ENCODE measurements around the gene XCL1. TPM values are rescaled to one million over a fixed set of nuclear protein-coding genes. Genes with fewer than 3 reads are reported as not detected.
A peak's percentile ranks its signal among the peaks of the same experiment; 100 is the strongest.

Gene XCL1
- total and polyA plus RNA-seq, 10 donors, result 0.51 to 3.6 (median 1.4) TPM

GRCh38 chr1:168608796-168609715, 32.7 kb downstream of the XCL1 start:
- H3K27ac ChIP-seq, result no peak overlapping the region
- H3K9me3 ChIP-seq, result no peaks in the 10 kb centered on the region
- H3K36me3 ChIP-seq, result no peaks in the 10 kb centered on the region
- WGBS, 5 donors, result 67 to 81% (median 73%) methylated on average over 20 of the region's 20 CpGs
- H3K4me1 ChIP-seq, result peaks cover 0 to 19% (median 8%) of the 10 kb centered on the region in 6 donors
- TF ChIP-seq POLR2AphosphoS5 (IDR thresholded peaks at IDR 0.05), result peak in 2 of 3 donors; percentile 42 to 52
- TF ChIP-seq CTCF (IDR thresholded peaks at IDR 0.05 in 8 of 11, conservative IDR thresholded peaks at IDR 0.05 in 3 of 11), result no peak
- H3K27me3 ChIP-seq (replicated peaks in 1 of 7), result peaks cover 0 to 12% (median 0%) of the 10 kb centered on the region in 7 donors
- intact Hi-C loops (cut with DNase I; ENCODE audit: low total_unique reads), result no loop called here
- peak overlapping the region in 2 of 8 donors; percentile 3 to 15 for H3K4me3 ChIP-seq
- DNase-seq, result peak; percentile 74

- no peaks in the 10 kb centered on the region for H3K9me3 ChIP-seq
- intact Hi-C loops (cut with DNase I; ENCODE audit: low total_unique reads), result loop anchor here (10.0 kb wide), 1 partner anchor 525 kb away; no protein-coding TSS in a partner anchor
- TF ChIP-seq POLR2AphosphoS5 (IDR thresholded peaks at IDR 0.05), result no peak
- TF ChIP-seq CTCF (IDR thresholded peaks at IDR 0.05 in 8 of 11, conservative IDR thresholded peaks at IDR 0.05 in 3 of 11), result no peak
- no peak for TF ChIP-seq POLR2A (IDR thresholded peaks at IDR 0.05)
- H3K4me1 ChIP-seq, result peaks cover 0 to 19% (median 8%) of the 10 kb centered on the region in 6 donors
- H3K27me3 ChIP-seq (replicated peaks in 1 of 7), result peaks cover 0 to 16% (median 0%) of the 10 kb centered on the region in 7 donors
- DNase-seq, result no peak
- H3K27ac ChIP-seq, result no peak overlapping the region
- WGBS, 5 donors, result 62 to 70% (median 67%) methylated on average over 10 of the region's 10 CpGs
- H3K36me3 ChIP-seq, result no peaks in the 10 kb centered on the region
- peak overlapping the region in 1 of 8 donors; percentile 15 for H3K4me3 ChIP-seq
These were observed 33.5 kb downstream of the XCL1 start for GRCh38 chr1:168609741-168610510.

GRCh38 chr1:168613038-168613451, 36.6 kb downstream of the XCL1 start:
- Histone ChIP-seq H3K4me1 (peaks cover 0 to 19% (median 8%) of the 10 kb centered on the region in 6 donors), H3K4me3 (no peak overlapping the region), H3K27me3 (replicated peaks in 1 of 7) (peaks cover 0 to 16% (median 0%) of the 10 kb centered on the region in 7 donors), H3K36me3 (no peaks in the 10 kb centered on the region), H3K9me3 (no peaks in the 10 kb centered on the region), H3K27ac (no peak overlapping the region)
- 78 to 94% (median 82%) methylated on average over 1 of the region's 1 CpG for WGBS, 5 donors
- intact Hi-C loops (cut with DNase I; ENCODE audit: low total_unique reads), result loop anchor here (10.0 kb wide), 1 partner anchor 522 kb away; no protein-coding TSS in a partner anchor
- no peak for DNase-seq
- TF ChIP-seq CTCF (IDR thresholded peaks at IDR 0.05 in 8 of 11, conservative IDR thresholded peaks at IDR 0.05 in 3 of 11) (no peak), POLR2AphosphoS5 (IDR thresholded peaks at IDR 0.05) (no peak), POLR2A (IDR thresholded peaks at IDR 0.05) (no peak)
